NCI-H2107 (cell line): Measurements from ENCODE around the gene ERICH2.

Experiments used
- DNase-seq: peaks from one replicate; lab custom pipeline; 2025; lab: John Stamatoyannopoulos, UW

Gene ERICH2

DNA sequence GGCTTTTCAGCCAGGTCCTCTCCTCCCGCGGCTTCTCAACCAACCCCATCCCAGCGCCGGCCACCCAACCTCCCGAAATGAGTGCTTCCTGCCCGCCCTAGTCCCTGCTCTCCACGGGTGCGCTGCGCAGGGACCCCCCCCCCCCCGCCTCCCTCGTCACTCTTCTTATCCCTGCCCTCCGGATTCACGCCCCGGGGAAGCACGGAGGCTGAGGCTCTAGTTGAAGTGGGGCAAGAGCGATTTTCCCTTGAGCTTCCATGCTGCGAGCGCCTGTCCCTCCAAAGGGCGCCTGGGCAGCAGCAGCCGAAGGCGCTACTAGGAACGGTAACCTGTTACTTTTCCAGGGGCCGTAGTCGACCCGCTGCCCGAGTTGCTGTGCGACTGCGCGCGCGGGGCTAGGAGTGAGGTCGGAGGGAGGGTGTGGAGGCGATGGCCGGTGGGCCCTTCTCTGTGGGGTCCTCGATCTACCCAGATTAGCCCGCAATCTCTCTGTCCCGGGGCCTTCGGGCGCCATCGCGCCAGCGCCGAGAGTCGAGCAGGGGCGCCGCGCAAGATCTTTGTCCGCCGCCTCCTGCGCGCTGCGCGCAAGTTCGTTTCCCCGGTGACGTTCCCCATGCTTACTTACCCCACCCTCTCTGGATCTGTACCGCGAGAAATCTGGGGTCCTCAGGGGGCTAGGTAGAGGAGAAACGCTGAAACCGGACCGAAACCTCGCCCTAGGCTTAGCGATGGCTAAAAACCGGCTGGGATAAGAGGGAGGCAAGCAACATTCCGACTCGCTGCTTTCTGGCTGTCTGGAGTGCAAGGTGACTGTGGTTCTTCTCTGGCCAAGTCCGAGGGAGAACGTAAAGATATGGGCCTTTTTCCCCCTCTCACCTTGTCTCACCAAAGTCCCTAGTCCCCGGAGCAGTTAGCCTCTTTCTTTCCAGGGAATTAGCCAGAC lies 47.2 kb downstream of the ERICH2 start:
- no peak for DNase-seq

DNA sequence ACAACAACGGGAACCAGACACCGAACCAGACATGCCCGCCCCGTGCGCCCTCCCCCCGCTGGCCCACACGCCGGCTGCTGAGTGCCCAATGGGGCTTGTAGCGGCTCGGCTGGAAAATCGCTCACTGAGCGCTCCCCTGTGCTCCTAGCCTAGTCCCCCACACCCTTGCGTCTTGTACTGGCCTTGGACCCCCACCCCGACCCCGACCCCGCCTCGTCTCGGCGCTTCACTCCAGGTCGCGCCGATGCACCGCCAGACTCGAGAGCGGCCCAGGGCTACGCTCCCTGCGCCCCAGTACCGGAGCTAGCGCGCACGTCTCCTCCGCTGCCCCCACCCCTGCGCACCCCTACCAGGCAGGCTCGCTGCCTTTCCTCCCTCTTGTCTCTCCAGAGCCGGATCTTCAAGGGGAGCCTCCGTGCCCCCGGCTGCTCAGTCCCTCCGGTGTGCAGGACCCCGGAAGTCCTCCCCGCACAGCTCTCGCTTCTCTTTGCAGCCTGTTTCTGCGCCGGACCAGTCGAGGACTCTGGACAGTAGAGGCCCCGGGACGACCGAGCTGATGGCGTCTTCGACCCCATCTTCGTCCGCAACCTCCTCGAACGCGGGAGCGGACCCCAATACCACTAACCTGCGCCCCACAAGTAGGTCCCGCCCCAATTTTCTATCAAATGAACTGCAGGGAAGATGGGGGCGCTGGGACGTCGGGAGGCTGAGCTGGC lies 48.0 kb downstream of the ERICH2 start:
- DNase-seq, result no peak

DNA sequence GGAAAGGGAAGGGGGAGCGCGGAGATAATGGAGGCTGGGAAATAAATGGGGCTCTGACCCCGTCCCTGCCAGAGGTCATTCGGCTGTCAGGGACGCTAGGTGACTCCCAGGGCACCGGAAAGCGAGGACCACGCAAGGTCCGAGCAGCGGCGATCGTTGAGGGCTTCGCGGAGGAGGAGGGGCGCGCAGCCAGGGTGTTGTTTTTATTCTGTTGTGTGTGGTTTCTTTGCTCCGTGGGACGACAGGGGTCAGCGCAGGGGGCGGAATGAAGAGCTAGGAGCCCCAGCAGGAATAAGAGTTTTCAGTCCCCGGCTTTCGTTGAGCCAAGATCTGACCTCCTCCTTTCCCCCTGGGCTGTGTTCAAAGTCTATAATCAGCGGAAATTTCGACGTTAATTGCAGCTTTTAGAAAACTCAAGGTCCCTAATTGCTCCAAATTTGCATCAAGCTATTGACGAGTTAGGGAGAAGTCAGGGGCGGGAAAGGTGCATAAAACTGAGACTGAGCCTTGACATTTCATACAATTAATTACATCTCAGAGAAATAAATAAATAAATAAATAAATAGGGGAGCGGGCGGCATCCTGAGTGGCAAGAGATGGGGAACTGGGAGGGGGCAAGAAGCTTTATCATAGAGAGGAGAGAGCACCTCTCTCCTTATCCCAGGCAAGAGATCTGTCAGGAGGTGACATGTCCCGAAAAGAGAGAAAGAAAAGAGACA lies 48.7 kb downstream of the ERICH2 start:
- DNase-seq, result no peak

DNA sequence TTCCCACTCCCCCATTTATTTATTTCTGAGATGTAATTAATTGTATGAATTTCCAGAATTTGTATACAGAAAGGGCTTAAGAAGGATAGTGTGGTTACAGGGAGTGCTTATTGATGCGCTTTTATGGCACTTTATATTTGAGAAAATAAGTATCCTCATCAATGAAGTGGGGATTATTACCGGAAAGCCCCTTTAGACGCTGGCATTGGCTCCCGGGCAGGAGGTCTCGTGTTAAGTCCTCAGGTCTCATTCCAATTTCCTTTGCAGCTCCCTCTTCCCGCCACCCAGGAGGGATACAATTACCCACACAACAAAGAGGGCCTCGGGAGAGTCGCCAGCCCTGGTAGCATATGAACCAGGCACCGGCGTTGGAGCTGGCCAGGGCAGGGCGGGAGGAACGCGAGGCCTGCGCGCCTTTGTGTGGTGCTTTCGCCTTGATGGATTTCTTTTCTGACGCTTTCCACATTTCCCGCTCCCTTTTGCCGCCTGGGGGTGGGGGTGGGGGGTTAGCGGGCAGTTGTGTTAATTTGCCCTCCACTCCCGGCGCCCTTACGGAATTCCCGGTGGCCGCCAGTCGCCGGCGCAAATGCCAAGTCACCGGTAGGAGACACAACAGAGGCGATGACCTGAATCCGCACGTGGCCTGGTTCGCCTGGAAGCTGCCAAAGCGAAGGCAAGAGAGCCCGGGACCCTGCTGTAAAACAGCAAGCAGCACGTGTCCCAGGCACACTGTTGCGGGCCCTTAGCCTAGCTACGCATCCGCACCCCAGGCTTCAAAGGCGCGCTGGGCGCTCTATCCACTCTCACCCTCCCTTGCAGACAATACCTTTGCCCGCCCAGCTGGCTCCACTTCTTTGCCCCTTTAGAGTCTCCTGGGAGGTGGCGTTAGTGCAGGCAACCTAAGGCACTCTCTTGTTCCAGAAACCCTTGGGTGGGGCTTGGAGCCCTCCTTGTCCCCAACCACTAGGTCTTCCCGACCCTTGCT lies 49.8 kb downstream of the ERICH2 start:
- no peak for DNase-seq

DNA sequence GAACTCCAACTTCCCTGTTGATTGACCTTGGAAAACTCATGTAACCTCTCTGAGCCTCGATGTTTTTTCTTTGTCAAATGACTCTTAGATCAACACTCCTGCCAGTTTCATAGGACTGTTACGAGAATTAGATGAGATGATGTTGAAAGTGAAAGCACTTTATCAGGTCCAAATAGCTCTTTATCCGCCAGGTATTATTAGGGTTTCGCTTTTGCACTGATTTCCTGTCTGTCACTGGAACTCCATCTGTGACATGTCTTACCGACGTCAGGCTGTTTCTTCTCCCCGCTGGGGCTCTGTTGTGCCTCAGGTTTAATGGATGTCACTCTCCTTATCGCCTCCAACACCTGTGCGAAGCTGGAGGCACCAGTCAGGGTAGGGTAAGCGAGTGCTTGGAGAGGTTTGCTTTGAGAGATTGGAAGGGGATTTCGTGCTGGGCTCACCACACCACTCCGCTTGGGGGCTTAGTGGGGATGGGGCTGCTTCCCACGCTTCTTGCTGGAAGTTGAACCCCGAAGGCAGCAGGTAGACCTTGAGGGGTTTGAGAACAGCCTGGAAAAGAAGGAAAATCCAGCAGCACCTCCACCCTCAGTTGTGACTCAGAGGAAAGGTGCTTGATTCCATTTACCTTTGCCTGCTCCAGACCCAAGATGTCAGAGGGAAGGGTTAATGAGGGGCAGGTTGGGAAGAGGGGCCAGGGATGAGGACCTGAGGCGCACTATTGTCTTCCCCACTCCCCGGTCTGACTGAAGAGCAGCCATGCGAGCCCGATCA lies 50.8 kb downstream of the ERICH2 start:
- no peak for DNase-seq

DNA sequence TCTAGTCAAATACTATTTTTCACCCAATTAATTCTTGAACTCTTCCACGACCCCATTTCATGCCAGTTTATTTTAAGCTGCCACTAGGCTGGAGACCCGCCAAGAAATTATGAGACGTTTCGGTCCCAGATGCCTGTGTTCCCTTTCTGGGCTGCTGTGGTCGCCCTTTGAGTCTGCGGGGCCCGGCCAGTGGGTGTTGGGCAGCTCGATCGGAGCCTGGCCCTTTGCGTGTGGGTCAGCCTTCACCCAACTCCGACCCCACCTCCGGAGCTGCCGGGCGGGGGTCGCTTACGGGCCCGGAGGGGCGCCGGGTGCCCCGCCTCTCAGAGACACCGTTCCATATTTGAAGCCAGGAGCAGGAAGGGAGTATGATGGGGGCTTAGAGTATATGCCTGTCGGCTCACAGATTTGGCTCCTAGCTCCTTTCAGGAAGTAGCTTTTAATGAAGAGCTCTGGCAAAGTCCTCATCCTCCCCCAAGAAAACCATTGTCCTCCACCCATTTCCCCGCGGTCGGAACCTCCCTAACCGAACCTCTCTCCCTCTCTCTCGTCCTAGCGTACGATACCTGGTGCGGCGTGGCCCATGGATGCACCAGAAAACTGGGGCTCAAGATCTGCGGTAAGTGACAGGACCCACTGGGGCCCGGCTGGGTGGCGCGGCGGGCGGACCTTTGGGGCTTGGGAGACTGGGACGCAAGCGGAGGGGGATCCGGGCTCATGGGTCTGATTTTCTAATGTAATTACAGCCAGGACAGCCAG lies 51.5 kb downstream of the ERICH2 start:
- DNase-seq, result no peak

DNA sequence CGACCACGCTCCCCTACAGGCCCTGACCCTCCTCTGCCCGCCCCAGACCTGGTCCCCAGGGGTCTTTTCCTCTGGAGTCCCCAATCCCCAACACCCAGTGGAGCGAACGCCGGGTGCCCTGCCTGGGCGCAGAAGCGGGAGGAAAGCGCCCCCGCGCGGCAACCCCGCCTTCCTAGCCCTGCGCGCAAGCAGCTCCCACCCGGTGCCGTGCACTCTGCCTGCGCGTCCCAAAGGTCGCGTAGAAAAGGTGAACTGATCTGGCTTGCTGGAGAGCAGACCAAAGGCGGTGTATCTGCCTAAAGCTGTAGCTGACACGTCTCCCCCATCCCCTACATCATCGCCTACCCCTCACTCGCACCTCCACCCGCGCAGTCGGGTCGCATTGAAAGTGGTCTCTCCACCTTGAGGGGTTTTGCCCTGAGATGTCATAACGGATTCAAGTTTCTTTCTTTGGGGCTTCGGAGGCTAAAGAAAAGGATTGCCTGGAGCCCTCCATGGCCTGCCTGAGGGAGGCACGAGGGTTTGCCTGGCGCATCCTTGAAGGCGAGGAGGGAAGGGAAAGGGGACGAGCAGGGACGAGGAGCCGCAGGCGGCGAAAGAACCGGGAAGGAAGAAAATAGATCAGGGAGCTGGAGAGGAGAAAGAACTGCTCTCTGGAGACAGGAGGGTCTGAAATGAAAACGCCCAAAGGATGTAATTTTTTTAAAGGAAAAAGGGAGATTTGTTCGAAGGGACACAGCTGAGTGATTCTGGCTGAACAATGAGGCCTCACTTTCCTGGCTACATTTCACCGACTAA lies 52.3 kb downstream of the ERICH2 start:
- DNase-seq, result no peak

DNA sequence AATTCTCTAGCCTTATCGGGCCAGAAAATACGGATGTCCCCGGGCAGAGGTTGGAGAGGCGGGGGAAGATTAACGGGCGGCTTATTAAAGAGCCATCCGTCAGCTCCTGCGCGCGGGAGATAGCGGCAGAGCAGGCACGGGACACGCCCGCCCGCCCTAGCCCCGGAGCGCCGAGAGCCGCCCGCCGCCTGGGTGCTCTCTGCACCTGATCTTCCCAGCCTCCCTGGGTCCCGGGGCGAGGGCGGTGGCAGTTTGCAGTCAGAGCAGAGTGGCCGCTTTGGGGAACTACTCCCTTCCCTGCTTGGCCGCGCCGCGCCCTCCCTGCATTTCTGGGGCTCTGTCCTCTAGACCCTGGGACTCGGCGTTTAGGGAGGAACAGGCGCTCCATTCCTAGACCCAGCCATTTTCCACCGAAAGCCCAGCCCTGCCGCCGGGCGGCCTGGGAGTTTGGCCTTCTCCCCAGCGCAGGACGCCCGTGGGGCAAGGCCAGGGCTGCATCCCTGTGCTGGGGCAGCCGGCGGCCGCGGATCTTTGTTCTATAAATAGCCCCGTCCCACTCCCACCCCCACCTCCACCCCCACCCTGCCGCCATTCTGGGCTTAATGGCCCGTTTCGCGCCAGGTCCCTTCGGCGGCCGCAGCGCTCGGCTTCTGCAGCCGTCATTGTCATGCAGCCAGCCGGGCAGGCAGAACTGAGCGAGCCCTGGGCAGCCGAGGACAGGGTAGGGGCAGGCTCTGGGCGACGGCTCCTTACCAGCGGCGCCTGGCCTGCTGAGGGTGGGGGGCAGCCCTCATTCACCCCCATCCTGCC lies 53.1 kb downstream of the ERICH2 start:
- no peak for DNase-seq

DNA sequence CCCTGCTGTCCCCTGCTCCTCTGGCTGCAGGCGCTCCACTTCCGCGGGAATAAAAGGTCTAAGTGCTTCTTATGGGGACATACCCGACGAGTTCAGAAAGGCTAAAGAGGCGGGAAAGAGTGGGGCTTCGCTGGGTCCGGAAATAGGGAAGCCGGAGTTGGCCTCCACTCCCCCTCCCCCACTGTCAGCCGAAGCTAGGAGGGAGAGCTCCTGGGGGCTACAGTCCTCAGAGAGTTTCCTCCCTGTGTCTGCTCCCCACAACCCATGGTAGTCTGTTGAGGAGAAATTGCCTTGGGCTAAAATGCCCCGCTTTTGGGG lies 53.7 kb downstream of the ERICH2 start:
- no peak for DNase-seq

DNA sequence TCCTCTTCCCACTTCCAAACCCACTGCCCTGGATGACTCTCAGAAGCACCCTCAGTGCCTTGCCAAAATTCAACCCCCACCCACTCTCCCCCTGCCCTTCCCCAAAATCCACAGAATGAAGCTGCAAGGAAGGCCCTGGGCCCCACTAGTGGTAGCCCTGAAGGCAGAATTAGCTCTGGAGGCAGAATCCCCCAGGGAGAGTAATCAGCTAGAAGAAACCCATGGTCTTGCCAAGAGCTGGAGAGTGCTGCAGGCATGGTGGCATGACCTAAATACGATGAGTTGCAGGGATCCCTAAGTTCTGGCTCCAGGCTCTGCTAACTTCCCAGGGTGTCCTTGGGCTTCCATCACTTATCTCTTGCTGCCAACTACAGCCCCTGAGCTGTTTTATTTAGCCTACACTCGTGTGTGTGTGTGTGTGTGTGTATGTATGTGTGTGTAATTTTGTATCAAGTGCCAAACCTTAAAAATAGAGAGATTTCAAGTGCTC lies 54.4 kb downstream of the ERICH2 start:
- DNase-seq, result no peak

DNA sequence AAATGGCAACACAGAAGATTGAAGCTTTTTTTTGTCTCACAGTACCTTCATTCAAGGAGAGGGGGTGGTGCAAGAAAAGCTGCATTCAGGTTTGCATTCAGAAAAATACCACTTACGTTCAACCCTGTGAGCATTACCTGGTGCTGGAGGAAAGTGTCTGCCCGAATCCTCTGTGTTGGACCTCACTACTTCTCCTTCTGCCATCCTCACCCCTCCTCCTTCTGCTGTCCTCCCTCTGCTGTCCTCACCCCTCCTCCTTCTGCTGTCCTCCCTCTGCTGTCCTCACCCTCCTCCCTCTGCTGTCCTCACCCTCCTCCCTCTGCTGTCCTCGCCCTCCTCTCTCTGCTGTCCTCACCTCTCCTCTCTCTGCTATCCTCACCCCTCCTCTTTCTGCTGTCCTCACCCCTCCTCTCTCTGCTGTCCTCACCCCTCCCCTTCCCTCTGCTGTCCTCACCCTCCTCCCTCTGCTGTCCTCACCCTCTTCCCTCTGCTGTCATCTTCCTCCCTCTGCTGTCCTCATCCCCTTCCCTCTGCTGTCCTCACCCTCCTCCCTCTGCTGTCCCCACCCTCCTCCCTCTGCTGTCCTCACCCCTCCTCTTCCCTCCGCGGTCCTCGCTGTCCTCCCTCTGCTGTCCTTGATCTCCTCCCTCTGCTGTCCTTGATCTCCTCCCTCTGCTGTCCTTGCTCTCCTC lies 57.8 kb downstream of the ERICH2 start:
- no peak for DNase-seq

DNA sequence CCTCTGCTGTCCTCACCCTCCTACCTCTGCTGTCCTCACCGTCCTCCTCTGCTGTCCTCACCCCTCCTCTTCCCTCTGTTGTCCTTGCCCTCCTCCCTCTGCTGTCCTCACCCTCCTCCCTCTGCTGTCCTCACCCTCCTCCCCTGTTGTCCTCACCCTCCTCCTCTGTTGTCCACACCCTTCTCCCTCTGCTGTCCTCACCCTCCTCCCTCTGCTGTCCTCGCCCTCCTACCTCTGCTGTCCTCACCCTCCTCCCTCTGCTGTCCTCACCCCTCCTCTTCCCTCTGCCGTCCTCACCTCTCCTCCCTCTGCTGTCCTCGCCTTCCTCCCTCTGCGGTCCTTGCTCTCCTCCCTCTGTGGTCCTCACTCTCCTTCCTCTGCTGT lies 58.3 kb downstream of the ERICH2 start:
- DNase-seq, result no peak

DNA sequence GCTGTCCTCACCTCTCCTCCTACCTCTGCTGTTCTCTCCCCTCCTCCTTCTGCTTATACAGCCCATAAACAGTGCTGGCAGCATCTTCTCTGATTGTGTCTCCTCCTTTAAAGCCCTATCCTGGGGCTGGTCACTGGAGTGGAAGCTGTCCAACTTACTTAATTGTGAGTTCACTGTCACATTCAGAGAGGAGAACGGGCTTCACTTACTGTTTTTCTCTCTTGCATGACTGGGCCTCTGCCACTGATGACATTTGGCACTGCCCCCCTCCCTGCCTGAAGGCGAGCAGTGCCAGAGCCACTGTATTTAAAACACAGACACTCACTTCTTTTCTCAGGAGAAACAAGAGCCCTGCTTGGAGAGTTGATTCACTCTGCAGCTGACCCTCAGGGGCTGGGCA lies 58.9 kb downstream of the ERICH2 start:
- no peak for DNase-seq

DNA sequence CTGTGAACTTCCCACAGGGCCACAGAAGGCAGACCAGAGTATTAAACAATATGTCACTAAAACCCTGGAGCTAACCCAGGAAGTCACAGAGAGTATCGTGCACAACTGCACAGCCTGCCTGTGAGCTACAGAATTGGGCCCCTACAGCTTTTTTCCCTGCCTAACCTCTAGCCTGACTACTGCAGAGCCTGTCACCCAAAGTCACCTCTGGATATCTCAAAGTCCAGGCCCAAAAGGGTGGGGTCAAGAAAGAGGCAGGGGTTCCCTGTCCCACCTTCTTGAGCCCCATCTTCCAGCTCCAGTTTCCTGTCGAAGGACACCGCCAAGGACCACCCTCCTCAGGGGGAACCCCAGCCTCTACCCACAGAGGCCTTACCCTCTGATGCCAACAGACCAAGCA lies 60.0 kb downstream of the ERICH2 start:
- DNase-seq, result no peak

DNA sequence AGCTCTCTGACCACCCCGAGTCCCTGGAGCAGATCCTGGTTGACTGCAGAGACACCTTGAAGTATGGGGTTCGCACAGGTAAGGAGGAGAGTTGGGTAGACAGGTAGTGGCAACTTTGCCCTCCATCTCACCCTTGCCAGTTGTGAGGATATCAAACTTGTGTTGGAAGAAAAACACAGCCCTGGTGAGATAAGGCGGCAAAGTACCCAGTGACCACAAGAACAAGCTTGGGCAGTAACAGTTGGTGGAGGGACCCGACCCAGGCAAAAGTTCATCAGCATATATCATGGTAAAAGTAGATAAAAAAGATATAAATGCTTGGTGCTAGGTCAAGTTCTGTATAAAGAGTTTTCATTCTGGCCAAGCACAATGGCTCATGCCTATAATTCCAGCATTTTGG lies 60.9 kb downstream of the ERICH2 start:
- no peak for DNase-seq

DNA sequence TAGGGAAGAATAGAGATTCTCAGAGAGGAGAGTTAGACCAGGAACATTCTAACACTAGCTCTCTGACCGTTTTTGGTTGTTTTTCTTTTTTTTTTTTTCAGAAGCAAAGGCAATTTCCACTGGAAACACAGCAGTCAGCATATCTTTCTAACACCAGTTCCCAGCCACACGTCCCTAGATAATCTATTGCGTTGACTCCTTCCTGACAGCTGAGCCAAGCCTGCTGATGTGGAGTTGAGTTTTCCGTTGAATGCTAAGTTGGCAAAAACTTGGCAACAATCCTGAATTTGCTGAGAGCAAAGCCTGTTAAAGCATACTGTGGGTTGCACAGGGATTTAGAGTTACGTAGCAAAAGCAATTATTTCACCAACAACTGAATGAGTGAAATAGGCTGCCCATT lies 65.8 kb downstream of the ERICH2 start:
- no peak for DNase-seq

DNA sequence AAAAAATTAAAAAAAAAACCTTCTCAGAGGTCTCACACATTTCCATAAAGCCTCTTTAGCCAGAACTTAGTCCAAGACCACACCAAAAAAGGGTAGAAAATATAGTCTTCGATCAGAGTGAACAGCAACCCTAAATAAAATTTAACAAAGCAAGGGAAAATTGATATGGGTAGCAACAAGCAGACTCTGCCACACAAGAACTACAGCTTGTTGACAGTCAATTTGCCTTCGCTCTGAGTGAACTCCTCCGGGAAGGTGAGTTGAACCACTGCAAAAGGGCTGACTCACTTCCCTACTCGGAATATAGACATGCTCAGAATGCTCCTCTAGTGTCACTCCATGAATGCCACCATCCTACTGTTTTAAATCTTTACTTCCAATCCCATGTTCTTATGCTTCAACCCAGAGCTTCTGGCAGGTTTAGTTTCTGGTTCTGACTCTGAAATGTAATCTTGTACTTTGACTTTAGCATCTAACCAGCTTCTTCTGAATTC lies 70.6 kb downstream of the ERICH2 start:
- DNase-seq, result no peak

DNA sequence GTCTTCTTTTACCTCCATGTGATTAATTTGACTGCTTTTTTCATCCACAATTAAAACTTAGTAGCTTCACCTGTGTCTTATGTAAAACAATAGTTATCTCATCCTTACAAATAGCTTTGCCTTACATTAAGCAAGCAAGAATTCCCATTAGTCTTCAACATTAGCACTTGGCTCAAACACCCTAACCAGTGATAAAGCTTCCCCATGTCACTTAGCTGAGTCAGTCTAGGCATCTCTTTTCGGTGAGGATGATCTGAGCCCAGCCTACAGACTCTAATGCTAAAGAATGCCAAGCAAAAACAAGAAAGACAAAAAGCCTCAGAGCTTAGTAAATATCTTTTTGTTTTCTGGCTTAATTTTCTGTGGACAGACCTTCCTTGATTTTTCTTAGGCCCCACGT lies 72.6 kb downstream of the ERICH2 start:
- no peak for DNase-seq
